Measurements from ENCODE around the gene PITRM1. TPM values are rescaled to one million over a fixed set of nuclear protein-coding genes. Genes with fewer than 3 reads are reported as not detected.
"Not testable (repeated sequence)": the region's sequence is repeated elsewhere in the genome, so short reads cannot be mapped to it uniquely, and the experiment has no call there.

Gene PITRM1
- polyA plus RNA-seq, 2 of the 4 experiments (the other 2 are of a cell fraction), result 45.9 to 64.5 TPM

- WGBS (ENCODE audit: missing lambda C conversion rate), result 0% methylated on average over 4 of the region's 5 CpGs
- Histone ChIP-seq H3K9me3 (no peaks in the 10 kb centered on the region), H3K4me3 (peak overlapping the region; percentile 15; the same call in 1 of the 3 replicates), H3K27ac (peak overlapping the region; percentile 86 to 92), H3K4me1 (peaks cover 94% of the 10 kb centered on the region), H3K4me2 (peak overlapping the region; percentile 79)
- TF ChIP-seq FOSB (CRISPR knock-in tag; IDR thresholded peaks at IDR 0.05), result 0 out of 2 replicates have a peak, but pooled peaks have one; percentile 20
- no peak for TF ChIP-seq NFE2L2 (conservative IDR thresholded peaks at IDR 0.05; ENCODE audit: low read length)
- FAIRE-seq (no peak), ATAC-seq (peak; percentile 0 to 12; a peak in 1 of 6 replicates), DNase-seq (ENCODE audit: low read depth in 1 of 2, low spot score in 1 of 2) (peak in 1 of 2 experiments; percentile 60)
- CTCF ChIA-PET, result interaction anchor here (1.0 to 2.2 kb wide), 7 partner anchors 10 to 63 kb away, joined by 3 to 13 read pairs (median 4); no protein-coding TSS in a partner anchor
- POLR2A ChIA-PET, result interaction anchor here (0.6 to 2.9 kb wide), 7 partner anchors 9 to 66 kb away, joined by 3 to 33 read pairs (median 9); partner anchors contain the start of genes PFKP and PITRM1
Observed at GRCh38 chr10:3106928-3107425, 65.6 kb downstream of the PITRM1 start.

- peak overlapping the region; percentile 86 to 92 for H3K27ac ChIP-seq
- not testable (repeated sequence) for H3K9me3 ChIP-seq; DNase-seq (ENCODE audit: low read depth in 1 of 2, low spot score in 1 of 2); H3K4me3 ChIP-seq; FAIRE-seq
- POLR2A ChIA-PET, result interaction anchor here (1.1 to 2.9 kb wide), 5 partner anchors 11 to 66 kb away, joined by 3 to 33 read pairs (median 10); partner anchors contain the start of genes PFKP and PITRM1
- 0 out of 6 replicates have a peak, but pooled peaks have one; percentile 3 for ATAC-seq
- H3K4me1 ChIP-seq, result peaks cover 88% of the 10 kb centered on the region
- H3K4me2 ChIP-seq, result peak overlapping the region; percentile 79; the same call in 1 of the 3 replicates
- CTCF ChIA-PET, result interaction anchor here (1.0 to 2.2 kb wide), 6 partner anchors 14 to 63 kb away, joined by 3 to 13 read pairs (median 4); no protein-coding TSS in a partner anchor
- 77% methylated on average over 3 of the region's 10 CpGs for WGBS (ENCODE audit: missing lambda C conversion rate)
Observed at GRCh38 chr10:3106328-3106727, 66.3 kb downstream of the PITRM1 start.

GRCh38 chr10:3105905-3106304 lies 66.7 kb downstream of the PITRM1 start:
- Histone ChIP-seq H3K4me3 (no peak overlapping the region), H3K4me2 (no peak overlapping the region), H3K9me3 (no peaks in the 10 kb centered on the region), H3K27ac (peak overlapping the region; percentile 86 to 92), H3K4me1 (peaks cover 84% of the 10 kb centered on the region)
- CTCF ChIA-PET, result interaction anchor here (1.3 to 1.7 kb wide), 2 partner anchors 14 to 28 kb away, joined by 3 to 4 read pairs; no protein-coding TSS in a partner anchor
- no peak for DNase-seq (ENCODE audit: low read depth in 1 of 2, low spot score in 1 of 2)
- peak; percentile 17 to 24; a peak in 4 of 6 replicates for ATAC-seq
- 84% methylated on average over 12 of the region's 20 CpGs for WGBS (ENCODE audit: missing lambda C conversion rate)
- POLR2A ChIA-PET, result interaction anchor here (2.4 to 2.9 kb wide), 2 partner anchors 11 to 38 kb away, joined by 9 to 33 read pairs; partner anchors contain the start of gene PFKP
- no peak for TF ChIP-seq KDM1A (IDR thresholded peaks at IDR 0.05; ENCODE audit: low read depth)
- 0 out of 2 replicates have a peak, but pooled peaks have one; percentile 16 for TF ChIP-seq ATOH8 (CRISPR knock-in tag; IDR thresholded peaks at IDR 0.05; ENCODE audit: low read depth)
- no peak for TF ChIP-seq REST (IDR thresholded peaks at IDR 0.05)
- TF ChIP-seq RCOR1 (IDR thresholded peaks at IDR 0.05; ENCODE audit: low read depth, low read length), result no peak
- no peak for TF ChIP-seq EHMT2 (IDR thresholded peaks at IDR 0.05; ENCODE audit: low read depth)
- TF ChIP-seq MAX (IDR thresholded peaks at IDR 0.05), result 0 out of 2 replicates have a peak, but pooled peaks have one; percentile 23
- TF ChIP-seq PBX3 (IDR thresholded peaks at IDR 0.05), result no peak
- TF ChIP-seq CHD2 (IDR thresholded peaks at IDR 0.05; ENCODE audit: low read length, partially characterized antibody), result no peak
- TF ChIP-seq HOXB13 (CRISPR knock-in tag; IDR thresholded peaks at IDR 0.05; ENCODE audit: low read depth), result 0 out of 2 replicates have a peak, but pooled peaks have one; percentile 24
- no peak for TF ChIP-seq JUNB (IDR thresholded peaks at IDR 0.05)
- FAIRE-seq, result no peak
